HepG2 (cell line): ENCODE results near the gene ODAD4. TPM values are rescaled to one million over a fixed set of nuclear protein-coding genes. Genes with fewer than 3 reads are reported as not detected.

Experiments
- CHCHD3 ChIP-seq: sonication (generic); formaldehyde crosslinking; IDR thresholded peaks from 2 replicates; pipeline ENCODE4 v1.8.0; 2022; ENCODE audit warnings: mild to moderate bottlenecking, missing genetic modification reagents, moderate library complexity
- CHD2 ChIP-seq: IDR thresholded peaks from 2 replicates; pipeline ENCODE4 v1.6.1; 2011; ENCODE audit warnings: low read depth, low read length, improper control_type of control experiment
- FOSL2 ChIP-seq: sonication (generic); formaldehyde crosslinking; IDR thresholded peaks from 2 replicates; pipeline ENCODE4 v1.4.0; 2020; ENCODE audit warnings: missing genetic modification reagents
- FOXM1 ChIP-seq: sonication (generic); formaldehyde crosslinking; IDR thresholded peaks from 2 replicates; pipeline ENCODE4 v1.5.0; 2020; ENCODE audit warnings: missing genetic modification reagents
- ISL2 ChIP-seq: sonication (generic); formaldehyde crosslinking; IDR thresholded peaks from 2 replicates; pipeline ENCODE4 v1.5.0; 2020; ENCODE audit warnings: missing genetic modification reagents
- JUND ChIP-seq: sonication (generic); formaldehyde crosslinking; IDR thresholded peaks from 2 replicates; pipeline ENCODE4 v1.8.0; 2022; ENCODE audit warnings: mild to moderate bottlenecking, missing genetic modification reagents
- MEIS1 ChIP-seq: sonication (generic); formaldehyde crosslinking; IDR thresholded peaks from 2 replicates; pipeline ENCODE4 v1.9.0; 2021; ENCODE audit warnings: mild to moderate bottlenecking, missing genetic modification reagents, moderate library complexity, borderline replicate concordance
- TGIF2 ChIP-seq: IDR thresholded peaks from 2 replicates; pipeline ENCODE4 v1.6.1; 2016; ENCODE audit warnings: control low read depth, missing compliant biosample characterization
- ZNF776 ChIP-seq: sonication (generic); formaldehyde crosslinking; IDR thresholded peaks from 2 replicates; pipeline ENCODE4 v1.4.0; 2020; ENCODE audit warnings: mild to moderate bottlenecking, missing genetic modification reagents
- polyA plus RNA-seq, 8 experiments: library from polyadenylated mRNA; depleted of rRNA in 3 of 8; stranded (reverse) in 7 of 8; unstranded in 1 of 8; fragments of >200 nt; fragmentation: Illumina TruSeq in 4 of 8; extraction: Trizol in 4 of 8; gene quantifications; 2 replicates each; pipeline versions ENCODE4 v1.2.1 to v1.2.3, GENCODE V29; 2011 to 2016; ENCODE audit warnings: low read depth in 4 of 8, missing spikeins in 1 of 8, mixed read lengths in 1 of 8; ENCODE audit not compliant: insufficient read depth in 1 of 8
- total RNA-seq, 5 experiments: library from RNA; depleted of rRNA; stranded (reverse); fragments of >200 nt; fragmentation: Illumina TruSeq; extraction: Trizol; gene quantifications; 2 replicates each; pipeline ENCODE4 v1.2.3, GENCODE V29; 2016; ENCODE audit warnings: low read depth in 1 of 5
- TF ChIP-seq, protein P1 (sequence below): sonication (generic); formaldehyde crosslinking; IDR thresholded peaks from 2 replicates; pipeline ENCODE4 v1.8.0; 2022; ENCODE audit warnings: missing genetic modification reagents, mild to moderate bottlenecking, borderline replicate concordance
- TF ChIP-seq, protein P2 (sequence below): IDR thresholded peaks from 2 replicates; pipeline ENCODE4 v1.4.0; 2020; ENCODE audit warnings: mild to moderate bottlenecking, missing genetic modification reagents
- TF ChIP-seq, protein P3 (sequence below): sonication (generic); formaldehyde crosslinking; IDR thresholded peaks from 2 replicates; pipeline ENCODE4 v1.9.0; 2021; ENCODE audit warnings: missing genetic modification reagents, mild to moderate bottlenecking, borderline replicate concordance
- TF ChIP-seq, protein P4 (sequence below): sonication (generic); formaldehyde crosslinking; IDR thresholded peaks from 2 replicates; pipeline ENCODE4 v1.5.0; 2020; ENCODE audit warnings: missing genetic modification reagents, mild to moderate bottlenecking, borderline replicate concordance
- TF ChIP-seq, protein P5 (sequence below): sonication (generic); formaldehyde crosslinking; IDR thresholded peaks from 2 replicates; pipeline ENCODE4 v1.4.0; 2020; ENCODE audit warnings: missing genetic modification reagents
- TF ChIP-seq, protein P6 (sequence below): sonication (generic); formaldehyde crosslinking; IDR thresholded peaks from 2 replicates; pipeline ENCODE4 v1.4.0; 2020; ENCODE audit warnings: missing genetic modification reagents

ODAD4 gene
- total and polyA plus RNA-seq, 2 of the 13 experiments (the other 11 are each of a cell fraction or from before 2014, with no cell fraction given): 0.48 to 0.53 TPM

DNA sequence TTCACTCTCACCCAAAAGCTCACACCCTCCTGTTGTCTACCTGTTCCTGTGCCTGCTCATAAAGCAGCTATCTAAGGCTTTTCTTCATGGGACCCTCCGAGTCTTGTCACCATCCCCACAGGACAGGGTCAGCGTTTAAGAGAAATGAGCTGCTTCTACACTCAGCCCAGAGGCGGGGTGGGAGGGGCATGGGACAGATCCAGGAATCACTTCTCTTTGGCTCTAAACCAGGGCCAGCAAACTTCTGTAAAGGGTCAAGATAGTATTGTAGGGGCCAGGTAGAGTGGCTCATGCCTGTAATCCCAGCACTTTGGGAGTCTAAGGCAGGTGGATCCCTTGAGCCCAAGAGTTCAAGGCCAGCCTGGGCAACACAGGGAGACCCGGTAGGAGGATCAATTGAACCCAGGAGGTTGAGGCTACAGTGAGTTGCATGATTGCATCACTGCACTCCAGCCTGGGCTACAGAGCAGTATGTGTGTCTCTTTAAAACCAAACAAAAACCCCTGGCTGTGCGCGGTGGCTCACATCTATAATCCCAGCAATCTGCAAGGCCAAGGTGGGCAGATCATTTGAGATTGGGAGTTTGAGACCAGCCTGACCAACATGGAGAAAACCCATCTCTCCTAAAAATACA lies 42.0 kb upstream of the ODAD4 start (continued):
- TF ChIP-seq, protein P1, sequence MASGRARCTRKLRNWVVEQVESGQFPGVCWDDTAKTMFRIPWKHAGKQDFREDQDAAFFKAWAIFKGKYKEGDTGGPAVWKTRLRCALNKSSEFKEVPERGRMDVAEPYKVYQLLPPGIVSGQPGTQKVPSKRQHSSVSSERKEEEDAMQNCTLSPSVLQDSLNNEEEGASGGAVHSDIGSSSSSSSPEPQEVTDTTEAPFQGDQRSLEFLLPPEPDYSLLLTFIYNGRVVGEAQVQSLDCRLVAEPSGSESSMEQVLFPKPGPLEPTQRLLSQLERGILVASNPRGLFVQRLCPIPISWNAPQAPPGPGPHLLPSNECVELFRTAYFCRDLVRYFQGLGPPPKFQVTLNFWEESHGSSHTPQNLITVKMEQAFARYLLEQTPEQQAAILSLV: no peak
- TF ChIP-seq, protein P2, sequence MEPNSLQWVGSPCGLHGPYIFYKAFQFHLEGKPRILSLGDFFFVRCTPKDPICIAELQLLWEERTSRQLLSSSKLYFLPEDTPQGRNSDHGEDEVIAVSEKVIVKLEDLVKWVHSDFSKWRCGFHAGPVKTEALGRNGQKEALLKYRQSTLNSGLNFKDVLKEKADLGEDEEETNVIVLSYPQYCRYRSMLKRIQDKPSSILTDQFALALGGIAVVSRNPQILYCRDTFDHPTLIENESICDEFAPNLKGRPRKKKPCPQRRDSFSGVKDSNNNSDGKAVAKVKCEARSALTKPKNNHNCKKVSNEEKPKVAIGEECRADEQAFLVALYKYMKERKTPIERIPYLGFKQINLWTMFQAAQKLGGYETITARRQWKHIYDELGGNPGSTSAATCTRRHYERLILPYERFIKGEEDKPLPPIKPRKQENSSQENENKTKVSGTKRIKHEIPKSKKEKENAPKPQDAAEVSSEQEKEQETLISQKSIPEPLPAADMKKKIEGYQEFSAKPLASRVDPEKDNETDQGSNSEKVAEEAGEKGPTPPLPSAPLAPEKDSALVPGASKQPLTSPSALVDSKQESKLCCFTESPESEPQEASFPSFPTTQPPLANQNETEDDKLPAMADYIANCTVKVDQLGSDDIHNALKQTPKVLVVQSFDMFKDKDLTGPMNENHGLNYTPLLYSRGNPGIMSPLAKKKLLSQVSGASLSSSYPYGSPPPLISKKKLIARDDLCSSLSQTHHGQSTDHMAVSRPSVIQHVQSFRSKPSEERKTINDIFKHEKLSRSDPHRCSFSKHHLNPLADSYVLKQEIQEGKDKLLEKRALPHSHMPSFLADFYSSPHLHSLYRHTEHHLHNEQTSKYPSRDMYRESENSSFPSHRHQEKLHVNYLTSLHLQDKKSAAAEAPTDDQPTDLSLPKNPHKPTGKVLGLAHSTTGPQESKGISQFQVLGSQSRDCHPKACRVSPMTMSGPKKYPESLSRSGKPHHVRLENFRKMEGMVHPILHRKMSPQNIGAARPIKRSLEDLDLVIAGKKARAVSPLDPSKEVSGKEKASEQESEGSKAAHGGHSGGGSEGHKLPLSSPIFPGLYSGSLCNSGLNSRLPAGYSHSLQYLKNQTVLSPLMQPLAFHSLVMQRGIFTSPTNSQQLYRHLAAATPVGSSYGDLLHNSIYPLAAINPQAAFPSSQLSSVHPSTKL (CRISPR knock-in tag): no peak
- no peak for TF ChIP-seq CHCHD3 (CRISPR knock-in tag)
- TF ChIP-seq, protein P3, sequence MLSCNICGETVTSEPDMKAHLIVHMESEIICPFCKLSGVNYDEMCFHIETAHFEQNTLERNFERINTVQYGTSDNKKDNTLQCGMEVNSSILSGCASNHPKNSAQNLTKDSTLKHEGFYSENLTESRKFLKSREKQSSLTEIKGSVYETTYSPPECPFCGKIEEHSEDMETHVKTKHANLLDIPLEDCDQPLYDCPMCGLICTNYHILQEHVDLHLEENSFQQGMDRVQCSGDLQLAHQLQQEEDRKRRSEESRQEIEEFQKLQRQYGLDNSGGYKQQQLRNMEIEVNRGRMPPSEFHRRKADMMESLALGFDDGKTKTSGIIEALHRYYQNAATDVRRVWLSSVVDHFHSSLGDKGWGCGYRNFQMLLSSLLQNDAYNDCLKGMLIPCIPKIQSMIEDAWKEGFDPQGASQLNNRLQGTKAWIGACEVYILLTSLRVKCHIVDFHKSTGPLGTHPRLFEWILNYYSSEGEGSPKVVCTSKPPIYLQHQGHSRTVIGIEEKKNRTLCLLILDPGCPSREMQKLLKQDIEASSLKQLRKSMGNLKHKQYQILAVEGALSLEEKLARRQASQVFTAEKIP (CRISPR knock-in tag): no peak
- 0 out of 2 replicates have a peak, but pooled peaks have one; percentile 35 for TF ChIP-seq ISL2
- no peak for TF ChIP-seq FOSL2 (CRISPR knock-in tag)
- TF ChIP-seq JUND: no peak
- TF ChIP-seq MEIS1: no peak
- TF ChIP-seq, protein P4, sequence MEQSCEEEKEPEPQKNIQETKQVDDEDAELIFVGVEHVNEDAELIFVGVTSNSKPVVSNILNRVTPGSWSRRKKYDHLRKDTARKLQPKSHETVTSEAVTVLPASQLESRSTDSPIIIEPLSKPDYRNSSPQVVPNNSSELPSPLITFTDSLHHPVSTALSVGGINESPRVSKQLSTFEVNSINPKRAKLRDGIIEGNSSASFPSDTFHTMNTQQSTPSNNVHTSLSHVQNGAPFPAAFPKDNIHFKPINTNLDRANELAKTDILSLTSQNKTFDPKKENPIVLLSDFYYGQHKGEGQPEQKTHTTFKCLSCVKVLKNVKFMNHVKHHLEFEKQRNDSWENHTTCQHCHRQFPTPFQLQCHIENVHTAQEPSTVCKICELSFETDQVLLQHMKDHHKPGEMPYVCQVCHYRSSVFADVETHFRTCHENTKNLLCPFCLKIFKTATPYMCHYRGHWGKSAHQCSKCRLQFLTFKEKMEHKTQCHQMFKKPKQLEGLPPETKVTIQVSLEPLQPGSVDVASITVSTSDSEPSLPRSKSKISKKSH (CRISPR knock-in tag): no peak
- no peak for TF ChIP-seq ZNF776 (CRISPR knock-in tag)
- TF ChIP-seq TGIF2: no peak
- TF ChIP-seq, protein P5, sequence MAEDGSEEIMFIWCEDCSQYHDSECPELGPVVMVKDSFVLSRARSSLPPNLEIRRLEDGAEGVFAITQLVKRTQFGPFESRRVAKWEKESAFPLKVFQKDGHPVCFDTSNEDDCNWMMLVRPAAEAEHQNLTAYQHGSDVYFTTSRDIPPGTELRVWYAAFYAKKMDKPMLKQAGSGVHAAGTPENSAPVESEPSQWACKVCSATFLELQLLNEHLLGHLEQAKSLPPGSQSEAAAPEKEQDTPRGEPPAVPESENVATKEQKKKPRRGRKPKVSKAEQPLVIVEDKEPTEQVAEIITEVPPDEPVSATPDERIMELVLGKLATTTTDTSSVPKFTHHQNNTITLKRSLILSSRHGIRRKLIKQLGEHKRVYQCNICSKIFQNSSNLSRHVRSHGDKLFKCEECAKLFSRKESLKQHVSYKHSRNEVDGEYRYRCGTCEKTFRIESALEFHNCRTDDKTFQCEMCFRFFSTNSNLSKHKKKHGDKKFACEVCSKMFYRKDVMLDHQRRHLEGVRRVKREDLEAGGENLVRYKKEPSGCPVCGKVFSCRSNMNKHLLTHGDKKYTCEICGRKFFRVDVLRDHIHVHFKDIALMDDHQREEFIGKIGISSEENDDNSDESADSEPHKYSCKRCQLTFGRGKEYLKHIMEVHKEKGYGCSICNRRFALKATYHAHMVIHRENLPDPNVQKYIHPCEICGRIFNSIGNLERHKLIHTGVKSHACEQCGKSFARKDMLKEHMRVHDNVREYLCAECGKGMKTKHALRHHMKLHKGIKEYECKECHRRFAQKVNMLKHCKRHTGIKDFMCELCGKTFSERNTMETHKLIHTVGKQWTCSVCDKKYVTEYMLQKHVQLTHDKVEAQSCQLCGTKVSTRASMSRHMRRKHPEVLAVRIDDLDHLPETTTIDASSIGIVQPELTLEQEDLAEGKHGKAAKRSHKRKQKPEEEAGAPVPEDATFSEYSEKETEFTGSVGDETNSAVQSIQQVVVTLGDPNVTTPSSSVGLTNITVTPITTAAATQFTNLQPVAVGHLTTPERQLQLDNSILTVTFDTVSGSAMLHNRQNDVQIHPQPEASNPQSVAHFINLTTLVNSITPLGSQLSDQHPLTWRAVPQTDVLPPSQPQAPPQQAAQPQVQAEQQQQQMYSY (CRISPR knock-in tag): no peak
- TF ChIP-seq, protein P6, sequence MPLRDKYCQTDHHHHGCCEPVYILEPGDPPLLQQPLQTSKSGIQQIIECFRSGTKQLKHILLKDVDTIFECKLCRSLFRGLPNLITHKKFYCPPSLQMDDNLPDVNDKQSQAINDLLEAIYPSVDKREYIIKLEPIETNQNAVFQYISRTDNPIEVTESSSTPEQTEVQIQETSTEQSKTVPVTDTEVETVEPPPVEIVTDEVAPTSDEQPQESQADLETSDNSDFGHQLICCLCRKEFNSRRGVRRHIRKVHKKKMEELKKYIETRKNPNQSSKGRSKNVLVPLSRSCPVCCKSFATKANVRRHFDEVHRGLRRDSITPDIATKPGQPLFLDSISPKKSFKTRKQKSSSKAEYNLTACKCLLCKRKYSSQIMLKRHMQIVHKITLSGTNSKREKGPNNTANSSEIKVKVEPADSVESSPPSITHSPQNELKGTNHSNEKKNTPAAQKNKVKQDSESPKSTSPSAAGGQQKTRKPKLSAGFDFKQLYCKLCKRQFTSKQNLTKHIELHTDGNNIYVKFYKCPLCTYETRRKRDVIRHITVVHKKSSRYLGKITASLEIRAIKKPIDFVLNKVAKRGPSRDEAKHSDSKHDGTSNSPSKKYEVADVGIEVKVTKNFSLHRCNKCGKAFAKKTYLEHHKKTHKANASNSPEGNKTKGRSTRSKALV (CRISPR knock-in tag): 0 out of 2 replicates have a peak, but pooled peaks have one; percentile 37
- no peak for TF ChIP-seq FOXM1
- no peak for TF ChIP-seq CHD2
